Measurements from ENCODE around the gene CABLES1. TPM values are rescaled to one million over a fixed set of nuclear protein-coding genes. Genes with fewer than 3 reads are reported as not detected.

Gene CABLES1
- total RNA-seq, 1 experiment from 2014 or later, result 11.8 TPM

GRCh38 chr18:23273443-23273966 lies 138.2 kb downstream of the CABLES1 start:
- Histone ChIP-seq H3K9me2 (ENCODE audit: insufficient read depth) (no peaks in the 10 kb centered on the region), H3K9me3 (ENCODE audit: insufficient read depth, low read depth) (peaks cover 14% of the 10 kb centered on the region), H3K36me3 (ENCODE audit: low read depth) (no peaks in the 10 kb centered on the region), H2AFZ (no peak overlapping the region), H3K27me3 (ENCODE audit: insufficient read depth, low read depth) (no peaks in the 10 kb centered on the region), H4K20me1 (ENCODE audit: insufficient read depth) (no peaks in the 10 kb centered on the region), H3K79me2 (ENCODE audit: low read depth) (no peaks in the 10 kb centered on the region), H3K4me2 (no peak overlapping the region), H3K27ac (no peak overlapping the region), H3F3A (ENCODE audit: insufficient read depth, low read depth) (no peaks in the 10 kb centered on the region), H3K4me1 (replicated peaks; ENCODE audit: insufficient read depth) (no peaks in the 10 kb centered on the region), H3K4me3 (no peak overlapping the region)
- TF ChIP-seq CTCF (conservative IDR thresholded peaks at IDR 0.05) (no peak), EZH2 (IDR thresholded peaks at IDR 0.05; ENCODE audit: low read depth) (no peak)
- no peak for DNase-seq
- intact Hi-C loops (cut with micrococcal nuclease; ENCODE audit: unreplicated experiment), result no loop called here
- BruUV-seq (replicated peaks), result no TSS peak
- ChIA-PET POLR2A (ENCODE audit: unreplicated experiment) (no interaction called here), CTCF (no interaction called here)

- H2AFZ ChIP-seq, result no peak overlapping the region
- TF ChIP-seq EZH2 (IDR thresholded peaks at IDR 0.05; ENCODE audit: low read depth) (no peak), CTCF (conservative IDR thresholded peaks at IDR 0.05) (no peak)
- no peaks in the 10 kb centered on the region for H3K36me3 ChIP-seq (ENCODE audit: low read depth)
- POLR2A ChIA-PET (ENCODE audit: unreplicated experiment), result no interaction called here
- H3K27me3 ChIP-seq (ENCODE audit: insufficient read depth, low read depth), result no peaks in the 10 kb centered on the region
- no peak overlapping the region for H3K27ac ChIP-seq
- no peaks in the 10 kb centered on the region for H3K9me2 ChIP-seq (ENCODE audit: insufficient read depth)
- no peaks in the 10 kb centered on the region for H3K79me2 ChIP-seq (ENCODE audit: low read depth)
- BruUV-seq (replicated peaks), result no TSS peak
- CTCF ChIA-PET, result no interaction called here
- DNase-seq, result no peak
- H4K20me1 ChIP-seq (ENCODE audit: insufficient read depth), result no peaks in the 10 kb centered on the region
- no peaks in the 10 kb centered on the region for H3K4me1 ChIP-seq (replicated peaks; ENCODE audit: insufficient read depth)
- H3F3A ChIP-seq (ENCODE audit: insufficient read depth, low read depth), result no peaks in the 10 kb centered on the region
- intact Hi-C loops (cut with micrococcal nuclease; ENCODE audit: unreplicated experiment), result no loop called here
- H3K4me3 ChIP-seq, result no peak overlapping the region
- H3K9me3 ChIP-seq (ENCODE audit: insufficient read depth, low read depth), result peaks cover 12% of the 10 kb centered on the region
- H3K4me2 ChIP-seq, result no peak overlapping the region
Measured at GRCh38 chr18:23274638-23275482, 139.6 kb downstream of the CABLES1 start.

GRCh38 chr18:23276451-23276850 lies 141.2 kb downstream of the CABLES1 start:
- no TSS peak for BruUV-seq (replicated peaks)
- H3K27ac ChIP-seq, result no peak overlapping the region
- no peak overlapping the region for H3K4me3 ChIP-seq
- no peak overlapping the region for H2AFZ ChIP-seq
- POLR2A ChIA-PET (ENCODE audit: unreplicated experiment), result no interaction called here
- H3K79me2 ChIP-seq (ENCODE audit: low read depth), result no peaks in the 10 kb centered on the region
- peaks cover 6% of the 10 kb centered on the region; the same call in 1 of the 2 replicates for H3K9me3 ChIP-seq (ENCODE audit: insufficient read depth, low read depth)
- CTCF ChIA-PET, result no interaction called here
- TF ChIP-seq CTCF (conservative IDR thresholded peaks at IDR 0.05), result no peak
- no peak for TF ChIP-seq EZH2 (IDR thresholded peaks at IDR 0.05; ENCODE audit: low read depth)
- DNase-seq, result no peak
- H3K4me1 ChIP-seq (replicated peaks; ENCODE audit: insufficient read depth), result peaks cover 10% of the 10 kb centered on the region
- no peak overlapping the region for H3K4me2 ChIP-seq
- H3K36me3 ChIP-seq (ENCODE audit: low read depth), result no peaks in the 10 kb centered on the region
- H3K9me2 ChIP-seq (ENCODE audit: insufficient read depth), result no peaks in the 10 kb centered on the region
- intact Hi-C loops (cut with micrococcal nuclease; ENCODE audit: unreplicated experiment), result no loop called here
- peaks cover 3% of the 10 kb centered on the region for H3F3A ChIP-seq (ENCODE audit: insufficient read depth, low read depth)
- H4K20me1 ChIP-seq (ENCODE audit: insufficient read depth), result no peaks in the 10 kb centered on the region
- H3K27me3 ChIP-seq (ENCODE audit: insufficient read depth, low read depth), result no peaks in the 10 kb centered on the region
